GM06990 (cell line): ENCODE measurements around the gene ASPHD1.

Source experiments
- DNase-seq: peaks from one replicate; pipeline ENCODE4 v3.0.0-alpha.2; 2011; ENCODE audit not compliant: insufficient read length; ENCODE audit errors: extremely low read depth
- H3K27me3 ChIP-seq: replicated peaks from 2 replicates; pipeline ENCODE4 v1.6.0; 2011; ENCODE audit warnings: low read length; ENCODE audit not compliant: control insufficient read depth, insufficient read depth
- H3K36me3 ChIP-seq: 2 replicates; pipeline ENCODE4 v1.5.1; 2011; ENCODE audit warnings: low read length; ENCODE audit not compliant: control insufficient read depth, insufficient read depth
- H3K4me3 ChIP-seq: replicated peaks from 2 replicates; pipeline ENCODE4 v1.5.1; 2011; ENCODE audit warnings: low read depth, mild to moderate bottlenecking, control low read depth, low read length
- CTCF ChIP-seq: IDR thresholded peaks from 2 replicates; pipeline ENCODE4 v1.5.1; 2011; ENCODE audit warnings: low read length, control low read depth, mild to moderate bottlenecking, inconsistent platforms; ENCODE audit not compliant: insufficient read depth, poor library complexity, severe bottlenecking

ASPHD1 gene

GRCh38 chr16:29894352-29894751 lies 5.9 kb upstream of the ASPHD1 start:
- no peaks in the 10 kb centered on the region for H3K36me3 ChIP-seq
- H3K4me3 ChIP-seq: no peak overlapping the region
- TF ChIP-seq CTCF: no peak
- DNase-seq: no peak
- H3K27me3 ChIP-seq: peaks cover 1% of the 10 kb centered on the region

GRCh38 chr16:29896841-29897240 lies 3.4 kb upstream of the ASPHD1 start:
- DNase-seq: no peak
- no peak overlapping the region for H3K4me3 ChIP-seq
- no peak for TF ChIP-seq CTCF
- peaks cover 1% of the 10 kb centered on the region for H3K27me3 ChIP-seq
- no peaks in the 10 kb centered on the region for H3K36me3 ChIP-seq

GRCh38 chr16:29897333-29897732 lies 3.0 kb upstream of the ASPHD1 start:
- TF ChIP-seq CTCF: no peak
- H3K36me3 ChIP-seq: no peaks in the 10 kb centered on the region
- peaks cover 1% of the 10 kb centered on the region for H3K27me3 ChIP-seq
- H3K4me3 ChIP-seq: no peak overlapping the region
- DNase-seq: no peak

GRCh38 chr16:29898135-29898803 lies 2.0 kb upstream of the ASPHD1 start:
- Histone ChIP-seq H3K36me3 (no peaks in the 10 kb centered on the region), H3K27me3 (peaks cover 1% of the 10 kb centered on the region), H3K4me3 (no peak overlapping the region)
- no peak for TF ChIP-seq CTCF
- no peak for DNase-seq

- TF ChIP-seq CTCF: no peak
- H3K27me3 ChIP-seq: peaks cover 1% of the 10 kb centered on the region
- DNase-seq: no peak
- no peaks in the 10 kb centered on the region for H3K36me3 ChIP-seq
- no peak overlapping the region for H3K4me3 ChIP-seq
Observed at GRCh38 chr16:29898804-29899515, 1.3 kb upstream of the ASPHD1 start.
